ENCODE results near the gene GABRG3. TPM values are rescaled to one million over a fixed set of nuclear protein-coding genes. Genes with fewer than 3 reads are reported as not detected.
"Not testable (repeated sequence)": the region's sequence is repeated elsewhere in the genome, so short reads cannot be mapped to it uniquely, and the experiment has no call there.

The GABRG3 gene
- total and polyA plus RNA-seq, 10 of the 15 experiments (the other 5 are each of a cell fraction or from before 2014, with no cell fraction given): 0.15 TPM; not detected in 9

GRCh38 chr15:27365456-27365855 lies 394.5 kb downstream of the GABRG3 start:
- no peaks in the 10 kb centered on the region for H3K79me2 ChIP-seq (ENCODE audit: control insufficient read depth, insufficient read depth, low read length)
- SMC1A ChIA-PET (ENCODE audit: uncharacterized antibody, unreplicated experiment): no interaction called here
- intact Hi-C loops (cut with micrococcal nuclease; ENCODE audit: unreplicated experiment): no loop called here
- FAIRE-seq: no peak
- no peaks in the 10 kb centered on the region; the same call in 2 of the 3 replicates for H3K9me3 ChIP-seq (replicated peaks; ENCODE audit: control insufficient read depth, insufficient read depth, low read length)
- ATAC-seq: no peak
- no peaks in the 10 kb centered on the region for H4K20me1 ChIP-seq (ENCODE audit: control insufficient read depth, insufficient read depth)
- no peak for DNase-seq (ENCODE audit: low read depth, low spot score)
- no peaks in the 10 kb centered on the region for H3K36me3 ChIP-seq (ENCODE audit: control insufficient read depth in 2 of 2, insufficient read depth in 2 of 2, low read length in 1 of 2)
- no peaks in the 10 kb centered on the region for H3K27me3 ChIP-seq (replicated peaks in 1 of 2; ENCODE audit: control insufficient read depth in 2 of 2, insufficient read depth in 2 of 2, low read length in 1 of 2)
- no peak overlapping the region for H2AFZ ChIP-seq (ENCODE audit: control insufficient read depth, low read depth, low read length)
- no peak overlapping the region for H3K9ac ChIP-seq (ENCODE audit: control insufficient read depth, insufficient read depth, low read length)
- 0% methylated on average over 2 of the region's 2 CpGs for WGBS (ENCODE audit: insufficient coverage, insufficient replicate concordance, low lambda C conversion rate, missing lambda C conversion rate)
- H3K27ac ChIP-seq (ENCODE audit: control insufficient read depth, insufficient read depth): no peak overlapping the region
- no peaks in the 10 kb centered on the region for H3K4me1 ChIP-seq (ENCODE audit: control insufficient read depth, insufficient read depth, low read length)
- POLR2A ChIA-PET: no interaction called here
- RAD21 ChIA-PET (ENCODE audit: unreplicated experiment): no interaction called here
- BruUV-seq (replicated peaks): no TSS peak
- in situ Hi-C loops (cut with MboI): no loop called here
- no peak overlapping the region for H3K4me2 ChIP-seq (ENCODE audit: control insufficient read depth, insufficient read depth)
- no peak overlapping the region for H3K4me3 ChIP-seq
- no peak for TF ChIP-seq RAD21 (IDR thresholded peaks at IDR 0.05; ENCODE audit: insufficient read depth, low read depth, low read length)
- no peak for TF ChIP-seq RELA (IDR thresholded peaks at IDR 0.05; ENCODE audit: borderline replicate concordance, partially characterized antibody)
- no peak for TF ChIP-seq KLF5 (IDR thresholded peaks at IDR 0.05; ENCODE audit: partially characterized antibody)
- TF ChIP-seq EP300 (IDR thresholded peaks at IDR 0.05; ENCODE audit: borderline replicate concordance in 1 of 2, control insufficient read depth in 1 of 2, low read depth in 2 of 2, low read length in 2 of 2): no peak
- TF ChIP-seq ZSCAN29 (IDR thresholded peaks at IDR 0.05): no peak
- no peak for TF ChIP-seq RBBP5 (conservative IDR thresholded peaks at IDR 0.05)
- TF ChIP-seq MXI1 (IDR thresholded peaks at IDR 0.05; ENCODE audit: low read depth, low read length): no peak
- no peak for TF ChIP-seq KDM1A (IDR thresholded peaks at IDR 0.05; ENCODE audit: borderline replicate concordance)
- CTCF ChIA-PET: no interaction called here

DNA sequence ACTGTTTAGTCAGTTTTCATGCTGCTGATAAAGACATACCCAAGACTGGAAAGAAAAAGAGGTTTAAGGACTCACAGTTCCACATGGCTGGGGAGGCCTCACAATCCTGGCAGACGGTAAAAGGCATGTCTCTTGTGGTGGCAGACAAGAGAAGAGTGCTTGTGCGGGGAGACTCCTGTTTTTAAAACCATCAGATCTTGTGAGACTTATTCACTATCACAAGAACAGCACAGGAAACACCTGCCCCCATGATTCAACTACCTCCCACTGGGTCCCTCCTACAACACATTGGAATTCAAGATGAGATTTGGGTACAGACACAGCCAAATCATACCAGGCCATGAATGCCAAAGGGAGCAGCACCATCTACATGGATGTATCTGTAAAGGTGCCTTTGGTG lies 406.4 kb downstream of the GABRG3 start:
- POLR2A ChIA-PET; H4K20me1 ChIP-seq (ENCODE audit: control insufficient read depth, insufficient read depth); H3K4me2 ChIP-seq (ENCODE audit: control insufficient read depth, insufficient read depth); H3K27me3 ChIP-seq (replicated peaks in 1 of 2; ENCODE audit: control insufficient read depth in 2 of 2, insufficient read depth in 2 of 2, low read length in 1 of 2); H3K27ac ChIP-seq (ENCODE audit: control insufficient read depth, insufficient read depth); H3K79me2 ChIP-seq (ENCODE audit: control insufficient read depth, insufficient read depth, low read length); H3K36me3 ChIP-seq (ENCODE audit: control insufficient read depth in 2 of 2, insufficient read depth in 2 of 2, low read length in 1 of 2); in situ Hi-C loops (cut with MboI); H2AFZ ChIP-seq (ENCODE audit: control insufficient read depth, low read depth, low read length); H3K4me1 ChIP-seq (ENCODE audit: control insufficient read depth, insufficient read depth, low read length); H3K4me3 ChIP-seq; RAD21 ChIA-PET (ENCODE audit: unreplicated experiment); BruUV-seq (replicated peaks); DNase-seq (ENCODE audit: low read depth, low spot score); SMC1A ChIA-PET (ENCODE audit: uncharacterized antibody, unreplicated experiment); H3K9ac ChIP-seq (ENCODE audit: control insufficient read depth, insufficient read depth, low read length); CTCF ChIA-PET; ATAC-seq; FAIRE-seq; intact Hi-C loops (cut with micrococcal nuclease; ENCODE audit: unreplicated experiment); H3K9me3 ChIP-seq (replicated peaks; ENCODE audit: control insufficient read depth, insufficient read depth, low read length): not testable (repeated sequence)
- 19% methylated on average over 2 of the region's 2 CpGs for WGBS (ENCODE audit: insufficient coverage, insufficient replicate concordance, low lambda C conversion rate, missing lambda C conversion rate)
